Activated gamma-delta T cell treated with anti-CD3 and anti-CD28 coated beads, Interleukin-2, amount 50 U/mL, for 16 hours (primary cell): ENCODE data around the gene GYPE.
"Not testable (repeated sequence)": the region's sequence is repeated elsewhere in the genome, so short reads cannot be mapped to it uniquely, and the experiment has no call there.

Experiments used
- DNase-seq: peaks from one replicate; pipeline ENCODE4 v3.0.0-alpha.2; 2020; ENCODE audit warnings: low read depth

GYPE gene

DNA sequence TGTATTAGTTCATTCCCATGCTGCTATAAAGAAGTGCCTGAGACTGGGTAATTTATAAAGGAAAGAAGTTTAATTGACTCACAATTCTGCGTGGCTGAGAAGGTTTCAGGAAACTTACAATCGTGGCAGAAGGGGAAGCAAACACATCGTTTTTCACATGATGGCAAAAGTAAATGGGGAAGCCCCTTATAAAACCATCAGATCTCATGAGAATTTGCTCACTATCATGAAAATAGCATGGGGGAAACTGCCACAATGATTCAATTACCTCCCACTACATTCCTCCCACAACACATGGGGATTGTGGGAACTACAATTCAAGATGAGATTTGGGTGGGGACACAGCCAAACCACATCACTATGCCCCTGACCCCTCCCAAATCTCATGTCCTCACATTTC lies 35.4 kb downstream of the GYPE start:
- DNase-seq, result not testable (repeated sequence)

GRCh38 chr4:143862716-143863115 lies 42.6 kb downstream of the GYPE start:
- not testable (repeated sequence) for DNase-seq

- no peak for DNase-seq
Observed at GRCh38 chr4:143858456-143858855, 46.9 kb downstream of the GYPE start.

DNA sequence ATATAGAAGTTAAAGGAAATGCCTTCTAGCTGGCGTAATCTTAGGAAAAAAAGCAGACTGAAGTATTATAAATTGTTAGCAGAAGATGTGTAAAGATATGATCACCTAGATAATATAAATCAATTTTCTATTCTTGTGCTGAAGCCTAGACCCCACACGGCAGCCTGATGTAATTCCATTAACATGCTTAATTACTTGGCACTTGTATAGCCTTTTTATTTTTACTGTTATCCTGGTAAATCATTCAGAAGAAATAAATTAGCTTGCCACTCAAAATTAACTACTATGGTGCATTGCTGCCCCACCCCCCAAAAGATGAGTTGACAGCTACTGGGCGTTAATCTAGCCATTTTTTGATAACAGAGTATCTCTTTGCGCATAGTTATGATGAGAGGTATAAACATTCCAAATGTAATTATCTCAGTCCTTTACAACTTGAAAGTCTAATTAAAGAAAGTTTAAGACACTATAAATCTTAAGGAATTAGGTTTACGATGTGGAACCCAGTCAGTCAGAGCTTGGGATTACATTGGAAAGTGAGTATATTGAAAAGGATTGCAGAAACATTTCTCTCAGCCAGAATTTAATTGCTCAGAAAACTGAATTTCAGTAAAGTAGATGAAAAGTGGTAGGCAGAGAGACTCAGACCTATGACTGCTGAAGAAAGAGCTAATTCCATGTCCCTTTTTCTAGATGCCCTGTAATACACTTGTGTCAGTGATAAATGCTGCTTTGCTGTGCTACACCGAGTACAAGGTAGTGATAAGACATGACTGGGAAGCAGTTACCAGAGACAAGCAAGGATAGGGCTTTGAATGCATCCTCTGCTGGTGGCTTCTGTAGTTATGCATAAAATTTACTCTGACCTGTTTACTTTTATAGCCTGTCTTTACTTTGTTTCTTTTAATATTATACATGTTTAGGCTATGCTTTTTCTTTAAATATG lies 47.7 kb downstream of the GYPE start:
- not testable (repeated sequence) for DNase-seq

GRCh38 chr4:143856017-143856557 lies 49.3 kb downstream of the GYPE start:
- not testable (repeated sequence) for DNase-seq

DNA sequence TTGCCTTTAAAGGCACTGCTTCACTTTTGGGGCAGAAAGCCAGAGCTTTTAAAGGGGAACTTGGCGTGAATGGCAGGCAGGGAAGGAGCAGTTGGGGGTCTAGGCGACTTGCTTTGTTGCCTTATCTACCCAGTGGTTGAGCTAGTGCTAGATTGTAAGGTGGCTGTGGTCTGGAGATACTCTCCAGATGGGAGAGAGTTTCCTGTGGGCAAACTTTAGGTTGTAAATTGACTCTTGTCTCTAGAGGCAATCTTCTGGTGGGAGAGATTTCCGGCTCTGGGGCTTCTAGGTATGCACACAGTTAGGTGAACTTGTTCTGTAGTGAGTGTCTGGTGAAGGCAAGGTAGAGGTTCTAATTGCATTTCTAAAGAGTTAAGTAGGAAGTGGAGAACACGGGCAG lies 50.7 kb downstream of the GYPE start:
- DNase-seq, result not testable (repeated sequence)

GRCh38 chr4:143849296-143849695 lies 56.1 kb downstream of the GYPE start:
- DNase-seq, result not testable (repeated sequence)

DNA sequence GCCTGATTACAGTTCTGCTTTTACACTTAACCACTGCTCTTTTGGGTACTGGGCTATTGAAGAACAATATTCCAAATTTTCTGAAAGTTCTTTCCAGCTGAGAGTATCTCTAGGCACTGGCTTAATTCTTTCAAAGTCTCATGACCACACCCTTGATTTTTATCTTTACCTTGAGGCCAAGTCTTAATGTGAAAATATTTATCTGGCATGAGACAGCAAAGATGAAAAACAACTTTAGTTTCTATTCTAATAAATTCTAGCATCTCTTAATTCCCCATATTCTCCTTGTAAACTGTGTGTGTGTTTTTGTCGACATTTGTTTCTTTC lies 61.9 kb downstream of the GYPE start:
- not testable (repeated sequence) for DNase-seq

GRCh38 chr4:143842624-143843505 lies 62.5 kb downstream of the GYPE start:
- DNase-seq, result not testable (repeated sequence)

- not testable (repeated sequence) for DNase-seq
Observed at GRCh38 chr4:143839413-143839812, 65.9 kb downstream of the GYPE start.

DNA sequence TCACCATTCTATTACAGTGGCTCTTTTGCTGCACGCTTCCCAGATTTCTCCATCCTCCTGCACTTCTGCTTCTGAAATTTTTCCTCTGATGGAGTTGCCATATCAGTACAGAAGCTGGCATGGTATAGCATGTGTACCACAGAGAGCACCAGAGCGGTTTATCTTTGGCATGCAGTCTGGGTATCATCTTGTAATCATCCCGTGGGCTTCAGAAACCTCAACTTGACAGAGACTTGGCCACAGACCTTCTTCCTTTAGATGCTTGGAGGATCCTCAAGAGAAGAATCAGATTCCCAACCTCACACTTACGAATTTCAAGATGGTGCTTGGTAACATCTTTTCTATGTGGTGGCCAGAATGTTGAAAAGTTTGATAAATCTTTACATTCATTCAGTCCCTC lies 71.2 kb downstream of the GYPE start:
- not testable (repeated sequence) for DNase-seq

GRCh38 chr4:143833676-143834075 lies 71.7 kb downstream of the GYPE start:
- DNase-seq, result not testable (repeated sequence)

- DNase-seq, result not testable (repeated sequence)
Observed at GRCh38 chr4:143830576-143830975, 74.8 kb downstream of the GYPE start.

GRCh38 chr4:143829239-143829620 lies 76.1 kb downstream of the GYPE start:
- not testable (repeated sequence) for DNase-seq
